ENCODE measurements around the gene CDYL. TPM values are rescaled to one million over a fixed set of nuclear protein-coding genes. Genes with fewer than 3 reads are reported as not detected.

CDYL gene
- total and polyA plus RNA-seq, 11 donors, result 4.3 to 45.2 (median 30.6) TPM

- TF ChIP-seq POLR2A (IDR thresholded peaks at IDR 0.05), result no peak
- 92 to 98% (median 94%) methylated on average over 6 of the region's 6 CpGs for WGBS, 4 donors
- peaks cover 0 to 20% (median 4%) of the 10 kb centered on the region in 12 donors for H3K4me1 ChIP-seq
- no peak overlapping the region for H3K27ac ChIP-seq
- ATAC-seq, result no peak
- DNase-seq, result no peak
- H3K36me3 ChIP-seq, result no peaks in the 10 kb centered on the region
- no peaks in the 10 kb centered on the region for H3K27me3 ChIP-seq
- intact Hi-C loops (cut with DNase I), result no loop called here
- no peaks in the 10 kb centered on the region for H3K9me3 ChIP-seq
- H3K4me3 ChIP-seq, result no peak overlapping the region
These were observed 103.6 kb downstream of the CDYL start for GRCh38 chr6:4879741-4880275.

GRCh38 chr6:4880363-4880762 is 104.2 kb downstream of the CDYL start:
- H3K4me3 ChIP-seq, result no peak overlapping the region
- peaks cover 0 to 20% (median 2%) of the 10 kb centered on the region in 12 donors for H3K4me1 ChIP-seq
- intact Hi-C loops (cut with DNase I), result no loop called here
- H3K27ac ChIP-seq, result no peak overlapping the region
- no peak for ATAC-seq
- TF ChIP-seq CTCF (IDR thresholded peaks at IDR 0.05), result no peak
- no peak for TF ChIP-seq POLR2A (IDR thresholded peaks at IDR 0.05)
- WGBS, 4 donors, result 94 to 98% (median 97%) methylated on average over 3 of the region's 3 CpGs
- H3K9me3 ChIP-seq, result no peaks in the 10 kb centered on the region
- DNase-seq, result no peak
- no peaks in the 10 kb centered on the region for H3K36me3 ChIP-seq
- H3K27me3 ChIP-seq, result no peaks in the 10 kb centered on the region

- Histone ChIP-seq H3K9me3 (no peaks in the 10 kb centered on the region), H3K27ac (no peak overlapping the region), H3K4me1 (peaks cover 0 to 19% (median 2%) of the 10 kb centered on the region in 12 donors), H3K36me3 (no peaks in the 10 kb centered on the region), H3K27me3 (no peaks in the 10 kb centered on the region), H3K4me3 (no peak overlapping the region)
- no peak for TF ChIP-seq CTCF (IDR thresholded peaks at IDR 0.05)
- TF ChIP-seq POLR2A (IDR thresholded peaks at IDR 0.05), result no peak
- intact Hi-C loops (cut with DNase I), result no loop called here
- 82 to 96% (median 89%) methylated on average over 2 to 3 of the region's 3 CpGs for WGBS, 4 donors
- DNase-seq (no peak), ATAC-seq (no peak)
These were observed 107.1 kb downstream of the CDYL start for GRCh38 chr6:4883298-4883697.

- TF ChIP-seq CTCF (IDR thresholded peaks at IDR 0.05), result no peak
- TF ChIP-seq POLR2A (IDR thresholded peaks at IDR 0.05), result no peak
- 90 to 92% (median 91%) methylated on average over 7 of the region's 7 CpGs for WGBS, 4 donors
- no peaks in the 10 kb centered on the region for H3K36me3 ChIP-seq
- intact Hi-C loops (cut with DNase I), result no loop called here
- H3K27ac ChIP-seq, result no peak overlapping the region
- H3K4me1 ChIP-seq, result peaks cover 0 to 28% (median 4%) of the 10 kb centered on the region in 12 donors
- DNase-seq, result no peak
- ATAC-seq, result no peak
- no peaks in the 10 kb centered on the region for H3K27me3 ChIP-seq
- H3K4me3 ChIP-seq, result no peak overlapping the region
- no peaks in the 10 kb centered on the region for H3K9me3 ChIP-seq
These were observed 108.6 kb downstream of the CDYL start for GRCh38 chr6:4884646-4885340.

Measured in heart left ventricle (tissue), 16 donors.